DLD1 (cell line): ENCODE measurements around the gene RTF2.

Experiments
- in situ Hi-C: cut with HindIII; loops from 2 replicates; pipeline ENCODE4 v1.10.0; 2017; ENCODE audit warnings: low sequenced_read_pairs

RTF2 gene

GRCh38 chr20:56468316-56469076 is at the start of gene RTF2:
RTF2 (plus strand) TSS chr20:56468627; CDS start chr20:56468698, 71 bp downstream.
- in situ Hi-C loops = no loop called here

- in situ Hi-C loops = no loop called here
Observed at GRCh38 chr20:56420028-56420427, 48.4 kb upstream of the RTF2 start.

GRCh38 chr20:56420940-56421688 is 47.3 kb upstream of the RTF2 start:
- in situ Hi-C loops = no loop called here

- in situ Hi-C loops = no loop called here
Observed at GRCh38 chr20:56422076-56422823, 46.2 kb upstream of the RTF2 start.

- in situ Hi-C loops = no loop called here
Observed at GRCh38 chr20:56422824-56423189, 45.6 kb upstream of the RTF2 start.

- in situ Hi-C loops = no loop called here
Observed at GRCh38 chr20:56423211-56423610, 45.2 kb upstream of the RTF2 start.

GRCh38 chr20:56423886-56424285 is 44.5 kb upstream of the RTF2 start:
- in situ Hi-C loops = no loop called here

- in situ Hi-C loops = no loop called here
Observed at GRCh38 chr20:56424931-56425330, 43.5 kb upstream of the RTF2 start.

- in situ Hi-C loops = no loop called here
Observed at GRCh38 chr20:56426026-56426425, 42.4 kb upstream of the RTF2 start.

GRCh38 chr20:56426926-56427325 is 41.5 kb upstream of the RTF2 start:
- in situ Hi-C loops = no loop called here

GRCh38 chr20:56427797-56428196 is 40.6 kb upstream of the RTF2 start:
- in situ Hi-C loops = no loop called here

GRCh38 chr20:56428410-56428809 is 40.0 kb upstream of the RTF2 start:
- in situ Hi-C loops = no loop called here

- in situ Hi-C loops = no loop called here
Observed at GRCh38 chr20:56428881-56429280, 39.5 kb upstream of the RTF2 start.

GRCh38 chr20:56429502-56429901 is 38.9 kb upstream of the RTF2 start:
- in situ Hi-C loops = no loop called here

GRCh38 chr20:56429941-56430340 is 38.5 kb upstream of the RTF2 start:
- in situ Hi-C loops = no loop called here

- in situ Hi-C loops = no loop called here
Observed at GRCh38 chr20:56430461-56430860, 38.0 kb upstream of the RTF2 start.

- in situ Hi-C loops = no loop called here
Observed at GRCh38 chr20:56430957-56431356, 37.5 kb upstream of the RTF2 start.

GRCh38 chr20:56431471-56431870 is 37.0 kb upstream of the RTF2 start:
- in situ Hi-C loops = no loop called here

GRCh38 chr20:56433221-56433879 is 35.1 kb upstream of the RTF2 start:
- in situ Hi-C loops = no loop called here

- in situ Hi-C loops = no loop called here
Observed at GRCh38 chr20:56433880-56434255, 34.6 kb upstream of the RTF2 start.
